NCI-H460 (cell line): Measurements from ENCODE around the gene CYP1A2. TPM values are rescaled to one million over a fixed set of nuclear protein-coding genes. Genes with fewer than 3 reads are reported as not detected.
A peak's percentile ranks its signal among the peaks of the same experiment; 100 is the strongest.

Experiments used
- DNase-seq: peaks from one replicate; pipeline ENCODE4 v3.0.0-alpha.2; 2016; ENCODE audit warnings: low read depth; ENCODE audit errors: extremely low read depth
- total RNA-seq: library from RNA; depleted of rRNA; stranded (reverse); fragments of >200 nt; shearing (Covaris generic); gene quantifications from 2 replicates; pipeline ENCODE4 v1.2.3, GENCODE V29; 2014

CYP1A2 gene
- total RNA-seq, 1 experiment from 2014 or later: not detected

DNA sequence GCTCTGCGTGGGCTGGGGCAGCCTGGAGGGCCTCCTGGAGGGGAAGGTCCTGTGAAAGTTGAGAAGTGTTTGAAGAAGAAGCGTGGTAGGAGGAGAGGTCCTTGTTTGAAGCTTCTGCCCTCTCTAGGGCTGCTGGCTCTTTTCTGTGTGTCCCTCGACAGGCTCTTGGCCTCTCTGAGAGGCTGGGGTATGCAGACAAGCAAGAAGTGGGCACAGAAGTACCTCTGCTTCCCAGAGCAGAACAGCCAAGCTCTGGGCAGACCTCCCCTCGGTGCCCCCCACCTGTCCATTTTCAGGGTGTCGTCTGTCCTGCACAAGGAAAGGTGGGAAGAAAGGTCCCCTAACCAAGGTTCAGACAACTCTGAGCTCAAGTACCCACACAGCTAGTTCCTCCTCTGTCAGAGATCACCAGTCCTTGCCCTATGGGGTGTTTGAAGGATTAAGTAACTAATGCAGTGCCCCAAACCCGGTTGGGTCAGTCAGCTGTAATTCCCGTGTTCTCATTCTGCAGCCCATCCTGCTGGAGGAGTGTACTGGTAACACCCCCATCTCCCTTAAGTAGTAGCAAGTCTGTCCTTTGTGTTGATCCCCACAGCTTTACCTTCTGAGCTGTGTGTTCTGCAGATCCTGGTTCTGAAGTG, 39.5 kb downstream of the CYP1A2 start:
- no peak for DNase-seq

GRCh38 chr15:74788683-74789151, 40.1 kb downstream of the CYP1A2 start:
- no peak for DNase-seq

DNA sequence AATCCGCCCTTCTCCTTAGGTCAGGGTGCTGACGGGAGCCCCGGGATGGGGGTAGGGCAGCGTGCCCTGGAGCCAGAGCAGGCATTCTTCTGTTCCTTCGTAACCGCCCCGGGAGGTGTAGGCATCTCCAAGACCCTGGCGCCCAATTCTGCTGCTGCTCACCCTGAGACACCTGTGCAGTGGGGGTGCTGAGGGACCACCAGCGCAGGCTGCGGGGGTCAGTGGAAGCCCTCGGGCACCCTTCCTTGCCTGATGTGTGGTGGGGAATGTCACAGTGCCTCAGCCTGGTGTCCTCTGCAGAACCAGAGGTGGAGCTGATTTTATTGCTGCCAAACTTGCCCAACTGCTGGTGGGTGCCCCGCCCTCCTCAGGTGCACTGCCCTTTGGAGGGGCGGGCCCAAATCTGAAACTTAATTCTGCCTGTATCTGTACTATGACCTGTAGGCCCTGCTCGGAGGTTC, 40.6 kb downstream of the CYP1A2 start:
- no peak for DNase-seq

DNA sequence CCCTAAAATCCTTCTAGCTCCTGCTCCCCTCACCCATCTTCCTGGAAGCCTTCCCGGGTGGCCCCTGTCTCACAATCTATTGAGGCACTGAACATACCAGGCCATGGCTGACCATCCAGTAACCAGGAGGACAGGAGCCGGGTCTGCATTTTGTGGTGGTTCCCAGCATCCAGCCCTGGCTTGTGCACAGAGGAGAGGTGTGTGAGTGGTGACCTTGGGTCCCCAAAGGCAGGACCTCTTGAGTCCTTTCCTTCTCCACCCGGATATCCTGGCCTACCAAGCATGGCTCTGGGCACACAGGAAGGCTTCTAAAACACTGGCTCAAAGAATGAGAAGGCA, 41.1 kb downstream of the CYP1A2 start:
- DNase-seq: no peak

DNA sequence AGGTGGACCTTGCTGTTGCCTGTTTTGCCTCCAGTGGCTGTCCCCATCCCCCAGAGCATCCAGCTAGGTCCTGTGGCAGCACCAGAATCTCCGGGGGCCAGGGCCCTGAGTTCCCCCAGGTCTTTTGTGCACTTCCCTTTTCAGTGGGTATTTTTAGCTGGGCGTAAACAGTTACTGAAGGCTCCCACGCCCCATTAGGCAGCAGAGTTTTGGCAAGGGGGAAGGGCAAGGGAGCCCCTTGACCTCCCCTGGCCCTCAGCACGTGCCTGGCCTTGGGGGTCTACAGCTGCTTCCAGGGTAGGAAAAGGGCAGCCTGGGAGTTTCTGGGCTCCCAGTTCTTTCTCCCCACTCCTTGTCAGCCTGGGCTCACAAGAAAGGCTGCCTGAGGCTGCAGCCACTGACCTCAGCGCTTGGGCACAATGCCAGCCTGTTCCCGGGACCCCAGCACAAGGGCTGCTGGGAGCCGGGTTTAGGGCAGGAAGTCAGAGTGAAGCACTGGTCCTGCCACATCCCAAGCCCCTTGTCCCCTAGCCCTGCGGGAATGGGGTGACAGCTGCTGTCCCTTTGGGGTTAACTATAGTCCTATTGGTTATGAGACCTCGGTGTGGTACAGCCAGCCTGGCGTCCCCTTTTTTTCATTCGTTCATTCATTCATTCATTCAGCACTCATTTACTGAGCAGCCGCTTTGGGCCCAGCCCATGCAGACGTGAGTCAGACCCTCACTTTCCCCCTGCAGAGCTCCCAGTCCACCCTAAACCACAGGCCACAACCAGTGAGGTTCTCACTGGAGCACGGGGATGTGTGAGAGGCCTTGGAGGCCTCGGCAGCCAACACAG, 41.7 kb downstream of the CYP1A2 start:
- no peak for DNase-seq

GRCh38 chr15:74791007-74791406, 42.4 kb downstream of the CYP1A2 start:
- no peak for DNase-seq

DNA sequence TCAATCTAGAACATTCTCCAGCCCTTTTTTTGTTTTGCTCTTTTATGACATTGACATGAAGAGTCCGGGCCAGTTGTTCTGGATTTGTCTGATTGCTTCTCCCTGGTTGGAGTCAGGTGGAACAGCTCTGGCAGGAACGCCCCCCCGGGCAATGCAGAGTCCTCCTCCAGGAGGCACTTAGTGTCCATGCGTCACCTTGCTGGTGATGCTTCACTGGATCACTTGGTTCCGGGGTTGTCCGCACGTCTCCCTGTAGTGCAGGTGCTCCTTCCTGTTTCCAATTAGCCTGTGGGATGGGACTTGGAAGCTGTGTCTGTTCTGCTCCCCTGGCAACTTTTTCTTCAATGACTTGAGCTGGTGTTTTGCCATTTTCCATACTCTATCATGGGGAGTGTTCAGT, 43.0 kb downstream of the CYP1A2 start:
- no peak for DNase-seq

GRCh38 chr15:74792227-74793016, 43.8 kb downstream of the CYP1A2 start:
- DNase-seq: no peak

DNA sequence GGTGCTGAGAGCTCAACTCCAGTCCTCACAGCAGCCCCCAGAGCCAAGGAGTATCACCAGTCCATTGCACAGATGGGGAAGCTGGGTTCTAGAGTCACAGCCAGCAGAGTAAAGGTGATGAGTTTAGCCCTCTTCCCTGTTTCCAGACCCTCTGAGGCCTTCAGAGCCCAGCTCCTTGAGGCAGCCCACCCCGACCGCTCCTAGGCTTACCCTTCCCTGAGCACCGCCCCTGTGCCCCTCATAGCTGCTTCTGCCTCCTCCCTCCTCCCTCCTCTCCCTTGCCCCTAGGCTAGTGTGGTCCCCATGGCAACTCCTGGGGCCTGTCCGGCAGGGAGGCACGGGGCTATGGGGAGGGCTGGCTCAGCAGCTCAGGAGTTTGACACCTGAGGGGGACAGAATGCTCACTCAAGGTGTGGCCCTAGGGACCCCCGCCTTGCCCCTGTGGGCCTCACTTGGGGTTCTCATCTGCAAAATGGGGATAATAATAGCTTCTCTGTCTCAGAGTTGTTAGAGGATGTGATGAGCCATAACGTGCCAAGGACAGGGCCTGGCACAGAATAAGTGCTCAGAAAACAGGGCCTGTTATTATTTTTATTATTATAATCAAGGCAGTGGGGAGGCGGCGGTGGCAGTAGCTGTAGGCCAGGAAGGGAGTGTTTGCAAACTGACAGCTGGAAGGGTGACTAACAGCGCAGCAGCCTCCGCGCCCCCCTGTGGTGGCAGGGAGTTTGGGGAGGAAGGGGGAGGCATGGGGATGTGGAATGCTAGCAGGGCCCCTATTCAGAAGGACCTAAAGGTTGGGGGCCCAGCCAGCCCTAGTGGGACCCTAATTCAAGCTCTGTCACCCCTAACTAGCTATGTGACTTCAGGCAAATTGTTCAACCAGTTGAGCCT, 44.7 kb downstream of the CYP1A2 start:
- no peak for DNase-seq

- no peak for DNase-seq
Observed at GRCh38 chr15:74794248-74794969, 45.8 kb downstream of the CYP1A2 start.

DNA sequence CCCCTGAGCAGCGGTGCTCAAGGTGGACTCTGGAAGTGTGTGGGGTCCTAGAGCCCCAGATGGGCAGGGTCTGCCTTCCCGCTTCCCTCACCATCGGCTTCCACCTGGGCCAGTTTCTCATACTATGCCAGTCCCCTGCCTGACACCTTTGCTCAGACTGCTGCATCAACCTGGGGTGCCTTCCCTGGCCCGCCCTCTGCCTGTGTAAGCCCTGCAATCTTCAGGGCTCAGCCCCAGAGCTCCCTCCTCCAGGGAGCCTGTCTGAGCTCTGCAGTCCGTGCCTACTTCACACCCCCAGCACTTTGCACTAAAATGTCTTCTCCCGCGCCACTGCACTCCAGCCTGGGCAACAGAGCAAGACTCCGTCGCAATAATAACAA, 46.3 kb downstream of the CYP1A2 start:
- DNase-seq: no peak

DNA sequence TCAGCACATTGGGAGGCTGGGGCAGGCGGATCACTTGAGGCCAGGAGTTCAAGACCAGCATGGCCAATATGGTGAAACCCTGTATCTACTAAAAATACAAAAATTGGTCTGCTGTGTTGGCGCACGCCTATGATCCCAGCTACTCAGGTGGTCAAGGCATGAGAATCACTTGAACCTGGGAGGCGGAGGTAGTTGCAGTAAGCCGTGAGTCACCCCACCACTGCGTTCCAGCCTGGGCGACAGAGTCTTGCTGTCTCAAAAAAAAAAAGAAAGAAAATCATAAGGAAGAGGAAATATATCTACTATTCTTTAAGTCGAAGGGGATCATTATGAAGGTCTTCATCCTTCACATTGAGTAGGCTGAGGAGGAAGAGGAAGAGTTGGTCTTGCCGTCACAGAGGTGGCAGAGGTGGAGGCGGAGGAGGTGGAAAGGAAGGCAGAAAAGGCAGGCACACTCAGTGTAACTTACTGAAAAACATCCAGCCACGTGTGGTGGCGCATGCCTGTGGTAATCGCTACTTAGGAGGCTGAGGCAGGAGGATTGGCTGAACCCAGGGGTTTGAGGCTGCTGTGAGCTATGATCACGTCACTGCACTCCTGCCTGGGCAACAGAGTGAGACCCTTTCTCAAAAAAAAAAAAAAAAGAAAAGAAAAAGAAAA, 47.5 kb downstream of the CYP1A2 start:
- DNase-seq: no peak

DNA sequence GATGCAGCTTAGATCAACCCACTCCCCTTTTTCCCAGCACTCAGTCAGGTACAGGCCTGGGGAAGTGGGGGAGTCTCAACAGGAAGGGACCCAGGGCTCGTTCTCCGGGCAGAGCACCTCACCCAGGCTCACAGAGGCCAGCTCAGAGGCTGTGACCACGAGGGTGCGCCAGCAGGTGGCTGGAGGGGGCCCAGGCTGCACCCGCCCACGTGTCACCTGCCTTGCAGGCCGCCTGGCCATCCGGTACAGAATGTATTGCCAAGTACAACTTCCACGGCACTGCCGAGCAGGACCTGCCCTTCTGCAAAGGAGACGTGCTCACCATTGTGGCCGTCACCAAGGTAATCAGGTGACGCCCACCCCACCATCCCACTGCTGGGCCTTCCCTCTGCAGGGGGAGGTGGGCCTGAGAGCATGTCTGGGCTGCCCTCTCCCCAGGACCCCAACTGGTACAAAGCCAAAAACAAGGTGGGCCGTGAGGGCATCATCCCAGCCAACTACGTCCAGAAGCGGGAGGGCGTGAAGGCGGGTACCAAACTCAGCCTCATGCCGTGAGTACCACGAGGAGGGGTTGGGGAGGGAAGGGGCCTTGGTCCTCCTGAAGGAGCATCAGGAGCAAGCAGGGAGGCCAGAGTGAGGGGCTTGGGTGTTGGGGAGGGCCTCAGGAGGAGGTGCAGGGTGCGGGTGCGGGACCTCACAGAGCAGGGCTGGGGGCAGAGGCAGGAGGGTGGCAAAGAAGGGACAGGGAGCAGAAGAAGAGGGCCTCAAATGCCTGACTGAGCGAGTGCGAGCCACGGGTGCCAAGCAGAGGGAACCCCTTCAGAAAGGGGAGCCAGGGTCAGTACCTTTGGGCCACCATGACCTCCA, 50.0 kb downstream of the CYP1A2 start:
- no peak for DNase-seq

DNA sequence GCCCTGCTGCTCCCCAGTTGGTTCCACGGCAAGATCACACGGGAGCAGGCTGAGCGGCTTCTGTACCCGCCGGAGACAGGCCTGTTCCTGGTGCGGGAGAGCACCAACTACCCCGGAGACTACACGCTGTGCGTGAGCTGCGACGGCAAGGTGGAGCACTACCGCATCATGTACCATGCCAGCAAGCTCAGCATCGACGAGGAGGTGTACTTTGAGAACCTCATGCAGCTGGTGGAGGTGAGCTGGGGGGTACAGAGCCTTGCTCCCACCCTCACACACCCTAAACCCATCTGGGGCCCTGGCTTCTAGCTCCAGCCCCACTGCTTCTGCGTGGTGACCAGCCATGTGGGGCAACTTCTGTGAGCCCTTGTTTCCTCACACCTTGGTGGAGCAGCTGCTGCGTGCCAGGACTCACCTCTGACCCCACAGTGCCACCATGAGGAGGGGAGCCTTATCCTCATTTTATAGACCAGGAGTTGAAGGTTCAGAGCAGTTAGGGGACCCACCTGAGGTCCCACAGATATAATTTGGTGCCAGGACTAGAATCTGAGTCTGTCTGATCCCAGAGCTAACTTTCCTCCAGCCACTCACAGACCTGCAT, 50.7 kb downstream of the CYP1A2 start:
- DNase-seq: no peak

GRCh38 chr15:74799856-74800558, 51.4 kb downstream of the CYP1A2 start:
- peak; percentile 59 for DNase-seq

- no peak for DNase-seq
Observed at GRCh38 chr15:74800559-74801094, 52.0 kb downstream of the CYP1A2 start.
